Esophagus squamous epithelium (tissue), 5 donors: ENCODE data around the gene PLXNC1. TPM values are rescaled to one million over a fixed set of nuclear protein-coding genes. Genes with fewer than 3 reads are reported as not detected.

Experiments
- DNase-seq: peaks from one replicate; lab custom pipeline; 2025; lab: John Stamatoyannopoulos, UW
- H3K27ac ChIP-seq, 4 donors: fragments of 200-600 bp; sonication (generic); one replicate each; pipeline ENCODE4 v1.5.1; 2016 to 2019; ENCODE audit warnings: mild to moderate bottlenecking in 1 of 4
- H3K27me3 ChIP-seq, 4 donors: fragments of 200-600 bp; sonication (generic); 1 replicate in 3 of 4; 2 replicates in 1 of 4; pipeline versions ENCODE4 v1.5.1 to v1.6.0; 2017 to 2021; ENCODE audit warnings: antibody characterized with exemption in 1 of 4
- H3K36me3 ChIP-seq, 3 donors: fragments of 200-600 bp; sonication (generic); one replicate each; pipeline ENCODE4 v1.5.1; 2016 to 2019
- H3K4me1 ChIP-seq, 3 donors: fragments of 200-600 bp; sonication (generic); one replicate each; pipeline ENCODE4 v1.5.1; 2017 to 2019
- H3K4me3 ChIP-seq, 4 donors: fragments of 200-600 bp; sonication (generic); 1 replicate in 3 of 4; 2 replicates in 1 of 4; pipeline ENCODE4 v1.5.1; 2016 to 2019; ENCODE audit warnings: mild to moderate bottlenecking in 2 of 4, moderate library complexity in 1 of 4
- H3K9me3 ChIP-seq, 3 donors: fragments of 200-600 bp; sonication (generic); one replicate each; pipeline ENCODE4 v1.5.1; 2016 to 2019
- CTCF ChIP-seq, 6 experiments: fragments of 450-650 bp in 4 of 6; fragments of 200-600 bp in 2 of 6; sonication (generic) in 2 of 6; IDR thresholded peaks; one replicate each; pipeline ENCODE4 v1.5.1; 2016 to 2019; ENCODE audit warnings: antibody characterized with exemption in 6 of 6, mild to moderate bottlenecking in 4 of 6, moderate library complexity in 4 of 6
- POLR2A ChIP-seq, 4 donors: fragments of 450-650 bp; IDR thresholded peaks; one replicate each; pipeline ENCODE4 v1.6.1; 2017; ENCODE audit warnings: antibody characterized with exemption in 4 of 4, mild to moderate bottlenecking in 4 of 4, moderate library complexity in 3 of 4
- WGBS, 2 donors: methylation state at CpG; one replicate each; pipeline ENCODE4 v1.1.5; 2018; 5-methylcytosine and 5-hydroxymethylcytosine counted together
- intact Hi-C: fragments of 100-400 bp; cut with DNase I; formaldehyde crosslinking; loops from one replicate; pipeline ENCODE4 v1.15.0; 2022
- total RNA-seq, 4 donors: library from RNA; depleted of rRNA; stranded (reverse); fragments of >200 nt; gene quantifications; one replicate each; pipeline ENCODE4 v1.1.0, GENCODE V29; 2016
- donor health status: DM: yes; HTN: yes; CAD: no.

PLXNC1 gene
- total RNA-seq, 4 donors from 2014 or later, result 1.0 to 6.7 (median 2.6) TPM

- no peaks in the 10 kb centered on the region for H3K4me1 ChIP-seq
- DNase-seq, result no peak
- no peak overlapping the region for H3K27ac ChIP-seq
- intact Hi-C loops, result no loop called here
- H3K9me3 ChIP-seq, result peaks cover 0 to 8% (median 0%) of the 10 kb centered on the region in 3 donors
- H3K27me3 ChIP-seq, result no peaks in the 10 kb centered on the region
- peaks cover 0 to 70% (median 0%) of the 10 kb centered on the region in 3 donors for H3K36me3 ChIP-seq
- TF ChIP-seq CTCF (IDR thresholded peaks at IDR 0.05), result no peak
- TF ChIP-seq POLR2A (IDR thresholded peaks at IDR 0.05), result no peak
- H3K4me3 ChIP-seq, result no peak overlapping the region
These were observed 178.3 kb downstream of the PLXNC1 start for GRCh38 chr12:94326727-94327126.

- Histone ChIP-seq H3K27ac (no peak overlapping the region), H3K27me3 (no peaks in the 10 kb centered on the region), H3K36me3 (peaks cover 0 to 59% (median 0%) of the 10 kb centered on the region in 3 donors), H3K9me3 (no peaks in the 10 kb centered on the region), H3K4me1 (no peaks in the 10 kb centered on the region), H3K4me3 (no peak overlapping the region)
- TF ChIP-seq POLR2A (IDR thresholded peaks at IDR 0.05) (no peak), CTCF (IDR thresholded peaks at IDR 0.05) (no peak)
- DNase-seq, result no peak
- 58 to 85% methylated on average over 1 of the region's 1 CpG for WGBS, 2 donors
- intact Hi-C loops, result no loop called here
These were observed 179.4 kb downstream of the PLXNC1 start for GRCh38 chr12:94327809-94328208.

- TF ChIP-seq POLR2A (IDR thresholded peaks at IDR 0.05) (no peak), CTCF (IDR thresholded peaks at IDR 0.05) (no peak)
- no peak for DNase-seq
- Histone ChIP-seq H3K27ac (no peak overlapping the region), H3K27me3 (no peaks in the 10 kb centered on the region), H3K4me3 (no peak overlapping the region), H3K9me3 (no peaks in the 10 kb centered on the region), H3K36me3 (peaks cover 0 to 43% (median 0%) of the 10 kb centered on the region in 3 donors), H3K4me1 (no peaks in the 10 kb centered on the region)
- intact Hi-C loops, result no loop called here
- WGBS, 2 donors, result 78 to 81% methylated on average over 1 of the region's 1 CpG
These were observed 181.0 kb downstream of the PLXNC1 start for GRCh38 chr12:94329366-94329765.

DNA sequence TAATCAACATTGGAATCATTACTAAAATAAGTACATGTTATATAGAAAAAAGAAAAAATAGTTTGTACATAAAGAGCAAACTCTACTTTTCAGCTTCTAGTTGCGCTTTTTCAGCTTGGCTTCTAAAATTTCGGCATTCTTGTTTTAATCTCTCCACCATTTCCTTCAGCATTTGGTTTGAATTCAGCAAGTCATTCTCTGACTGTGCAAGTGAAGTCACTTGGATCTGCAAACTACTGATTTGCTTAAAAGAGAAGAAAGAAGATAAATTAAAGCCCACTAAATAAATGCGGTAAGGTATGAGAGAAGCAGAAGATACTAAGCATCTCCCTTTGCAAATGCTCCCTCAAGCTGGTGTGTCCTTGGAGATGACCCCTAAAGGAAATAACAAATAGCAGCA is 185.0 kb downstream of the PLXNC1 start:
- intact Hi-C loops, result no loop called here
- H3K4me3 ChIP-seq, result no peak overlapping the region
- 86 to 87% methylated on average over 3 of the region's 3 CpGs for WGBS, 2 donors
- no peak overlapping the region for H3K27ac ChIP-seq
- TF ChIP-seq CTCF (IDR thresholded peaks at IDR 0.05) (no peak), POLR2A (IDR thresholded peaks at IDR 0.05) (no peak)
- H3K4me1 ChIP-seq, result no peaks in the 10 kb centered on the region
- H3K36me3 ChIP-seq, result peaks cover 0 to 19% (median 0%) of the 10 kb centered on the region in 3 donors
- H3K9me3 ChIP-seq, result no peaks in the 10 kb centered on the region
- DNase-seq, result no peak
- no peaks in the 10 kb centered on the region for H3K27me3 ChIP-seq

DNA sequence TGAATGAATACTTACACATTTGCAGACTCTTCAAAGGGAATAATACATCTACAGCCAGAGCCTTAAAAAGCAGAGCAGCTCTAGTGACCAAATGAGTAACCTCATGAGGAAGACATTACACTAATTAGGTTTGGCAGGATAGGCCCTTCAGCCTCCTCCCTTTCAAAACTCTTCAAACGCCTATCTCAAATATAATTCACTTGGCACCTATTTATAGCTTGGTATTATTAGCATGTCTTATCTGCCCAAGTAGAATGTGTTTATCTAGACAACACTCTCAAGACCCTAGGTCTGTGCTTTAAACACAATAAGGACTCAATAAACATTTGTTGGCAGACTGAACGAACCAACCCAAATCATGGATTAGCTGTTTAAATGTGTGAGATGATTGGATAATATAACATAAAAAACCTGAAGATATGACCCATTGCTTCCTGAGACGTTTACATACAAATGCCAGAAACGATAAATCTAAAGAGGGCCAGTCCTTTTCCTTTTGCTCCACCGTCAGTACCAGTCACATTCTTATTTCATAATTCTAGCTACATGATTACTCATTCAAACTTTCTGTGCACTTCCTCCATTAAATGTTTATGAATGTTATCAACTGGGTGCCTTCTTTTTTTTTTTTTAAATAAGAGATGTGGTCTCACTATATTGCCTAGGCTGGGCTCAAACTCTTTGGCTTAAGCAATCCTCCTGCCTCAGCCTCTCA is 188.0 kb downstream of the PLXNC1 start:
- 78 to 90% methylated on average over 5 of the region's 5 CpGs for WGBS, 2 donors
- Histone ChIP-seq H3K27me3 (no peaks in the 10 kb centered on the region), H3K27ac (no peak overlapping the region), H3K4me1 (no peaks in the 10 kb centered on the region), H3K36me3 (peaks cover 0 to 3% (median 0%) of the 10 kb centered on the region in 3 donors), H3K9me3 (no peaks in the 10 kb centered on the region), H3K4me3 (no peak overlapping the region)
- intact Hi-C loops, result no loop called here
- TF ChIP-seq CTCF (IDR thresholded peaks at IDR 0.05) (no peak), POLR2A (IDR thresholded peaks at IDR 0.05) (no peak)
- no peak for DNase-seq
